NT2/D1 (cell line): ENCODE data around the gene P2RX2.

Experiments
- DNase-seq: peaks from one replicate; pipeline ENCODE4 v3.0.0-alpha.2; 2011; ENCODE audit warnings: low read depth, low spot score
- H3K27me3 ChIP-seq: 2 replicates; pipeline ENCODE4 v1.6.0; 2011; ENCODE audit warnings: mild to moderate bottlenecking; ENCODE audit not compliant: insufficient read length, insufficient read depth
- H3K36me3 ChIP-seq: 2 replicates; pipeline ENCODE4 v1.6.1; 2011; ENCODE audit warnings: mild to moderate bottlenecking, low read length, mixed read lengths; ENCODE audit not compliant: insufficient read depth, insufficient read length
- H3K4me1 ChIP-seq: 2 replicates; pipeline ENCODE4 v1.5.1; 2011; ENCODE audit not compliant: insufficient read depth, insufficient read length
- H3K4me3 ChIP-seq: 2 replicates; pipeline ENCODE4 v1.5.1; 2011; ENCODE audit warnings: low read depth; ENCODE audit not compliant: insufficient read length
- H3K9ac ChIP-seq: 2 replicates; pipeline ENCODE4 v1.6.0; 2011; ENCODE audit warnings: low read depth; ENCODE audit not compliant: insufficient read length
- H3K9me3 ChIP-seq: 2 replicates; pipeline ENCODE4 v1.5.1; 2011; ENCODE audit warnings: mild to moderate bottlenecking, low read length; ENCODE audit not compliant: insufficient read depth
- SUZ12 ChIP-seq: IDR thresholded peaks from 2 replicates; pipeline ENCODE4 v1.6.1; 2011; ENCODE audit not compliant: insufficient read length, insufficient read depth; ENCODE audit errors: extremely low read depth
- YY1 ChIP-seq: IDR thresholded peaks from 2 replicates; pipeline ENCODE4 v1.6.1; 2011; ENCODE audit not compliant: insufficient read length, insufficient read depth
- ZNF274 ChIP-seq: IDR thresholded peaks from 2 replicates; pipeline ENCODE4 v1.6.1; 2011; ENCODE audit warnings: mild to moderate bottlenecking, low read depth, low read length

The P2RX2 gene

DNA sequence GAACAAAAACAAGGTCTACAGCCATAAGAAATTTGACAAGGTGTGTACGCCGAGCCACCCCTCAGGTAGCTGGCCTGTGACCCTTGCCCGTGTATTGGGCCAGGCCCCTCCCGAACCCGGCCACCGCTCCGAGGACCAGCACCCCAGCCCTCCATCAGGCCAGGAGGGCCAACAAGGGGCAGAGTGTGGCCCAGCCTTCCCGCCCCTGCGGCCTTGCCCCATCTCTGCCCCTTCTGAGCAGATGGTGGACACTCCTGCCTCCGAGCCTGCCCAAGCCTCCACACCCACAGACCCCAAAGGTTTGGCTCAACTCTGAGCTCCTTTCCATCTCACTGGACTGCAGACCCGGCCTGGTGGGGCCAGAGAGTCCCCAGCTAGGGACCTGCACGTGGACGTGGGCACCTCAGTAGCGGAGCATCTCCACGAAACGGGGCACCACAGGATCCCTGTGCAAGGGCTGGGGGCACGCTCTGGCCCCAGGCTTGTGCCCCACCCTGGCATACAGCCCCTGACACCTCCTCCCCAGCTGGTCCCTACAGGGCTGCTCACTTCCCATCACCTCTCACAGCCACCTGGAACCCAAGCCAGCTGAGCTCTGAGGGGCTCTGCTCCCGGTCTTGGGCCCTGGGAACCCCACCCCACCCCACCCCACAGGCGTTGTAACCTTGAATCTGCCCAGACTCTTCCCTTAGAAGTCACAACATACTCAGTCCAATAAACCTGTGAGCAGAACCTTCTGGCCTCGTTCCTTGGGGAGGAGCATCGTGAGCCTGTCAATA is 3.3 kb downstream of the P2RX2 start:
- no peak overlapping the region for H3K9ac ChIP-seq
- TF ChIP-seq ZNF274 (no peak), YY1 (no peak), SUZ12 (no peak)
- peaks cover 15% of the 10 kb centered on the region for H3K27me3 ChIP-seq
- H3K36me3 ChIP-seq: peaks cover 50% of the 10 kb centered on the region
- peaks cover 12% of the 10 kb centered on the region for H3K4me1 ChIP-seq
- DNase-seq: no peak
- no peak overlapping the region for H3K4me3 ChIP-seq
- H3K9me3 ChIP-seq: peaks cover 7% of the 10 kb centered on the region

DNA sequence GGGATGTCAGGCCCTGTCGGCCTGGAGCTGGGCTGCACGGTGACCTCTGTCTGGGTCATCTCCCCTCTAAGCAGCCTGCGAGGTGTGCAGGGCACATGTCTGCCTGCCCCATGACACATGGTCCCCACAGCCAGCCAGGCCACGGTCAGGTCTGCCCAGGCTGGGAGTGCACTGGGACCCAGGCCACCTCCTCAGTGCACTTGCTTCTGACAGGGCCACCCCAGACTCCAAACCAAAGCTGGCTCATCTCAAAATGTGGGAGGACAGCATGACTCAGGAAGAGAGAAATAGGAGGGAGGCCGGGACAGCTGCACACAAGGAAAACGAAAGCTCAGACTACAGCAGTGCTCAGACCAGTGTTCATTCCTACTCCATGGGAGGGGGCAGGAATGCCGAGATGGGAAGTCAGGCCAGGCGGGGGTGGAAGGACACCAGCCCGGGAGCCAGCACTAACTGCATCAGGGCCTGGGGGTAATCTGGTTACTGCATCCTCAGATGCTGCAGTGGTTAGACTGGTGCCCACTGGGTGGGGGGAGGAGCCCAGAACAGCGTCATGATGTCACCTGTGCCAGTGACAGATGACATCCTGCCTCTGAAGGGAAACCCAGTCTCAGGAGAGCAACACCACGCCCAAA is 4.0 kb downstream of the P2RX2 start:
- H3K9ac ChIP-seq: no peak overlapping the region
- H3K4me1 ChIP-seq: peaks cover 12% of the 10 kb centered on the region
- no peak overlapping the region for H3K4me3 ChIP-seq
- peaks cover 55% of the 10 kb centered on the region for H3K36me3 ChIP-seq
- no peak for DNase-seq
- no peaks in the 10 kb centered on the region for H3K9me3 ChIP-seq
- no peak for TF ChIP-seq ZNF274
- TF ChIP-seq YY1: no peak
- TF ChIP-seq SUZ12: no peak
- peaks cover 8% of the 10 kb centered on the region for H3K27me3 ChIP-seq

DNA sequence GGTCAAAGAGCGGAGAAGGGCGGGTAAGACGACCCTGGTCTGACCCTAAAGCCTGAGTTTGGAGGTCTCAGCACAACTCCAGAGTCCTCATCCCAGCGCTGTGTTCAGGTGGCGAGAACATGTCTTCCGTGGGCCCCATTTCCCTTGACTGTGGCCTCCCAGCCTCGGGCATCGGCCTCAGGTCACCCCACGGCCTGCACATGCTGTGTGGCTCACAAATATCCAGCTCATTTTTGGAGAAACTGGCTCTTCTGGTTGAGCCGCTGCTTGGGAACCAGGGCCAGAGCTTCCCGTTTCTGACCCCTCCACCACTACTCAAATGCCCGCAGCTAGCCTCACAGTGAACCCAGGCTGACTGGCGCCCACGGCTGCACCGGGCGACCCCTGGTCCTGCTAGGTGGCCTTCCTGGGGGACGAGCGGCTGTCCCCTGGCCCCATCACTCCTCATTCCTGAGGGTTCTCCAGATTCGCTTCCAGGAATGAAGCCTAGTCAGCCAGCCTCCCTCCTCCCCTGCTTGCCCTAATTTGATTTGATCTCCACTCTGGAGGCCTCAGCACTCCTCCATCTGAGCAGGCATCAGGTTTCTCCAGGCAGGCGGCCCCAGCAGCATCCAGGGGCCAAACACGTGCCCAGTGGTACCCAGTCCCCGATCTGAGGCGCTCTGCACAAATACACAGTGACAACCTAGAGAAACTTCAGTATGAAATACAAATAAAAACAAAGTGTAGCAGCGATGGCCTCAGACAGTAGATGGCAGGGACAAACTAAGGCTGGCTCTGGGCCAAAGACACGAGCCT is 4.7 kb downstream of the P2RX2 start:
- H3K9ac ChIP-seq: no peak overlapping the region

DNA sequence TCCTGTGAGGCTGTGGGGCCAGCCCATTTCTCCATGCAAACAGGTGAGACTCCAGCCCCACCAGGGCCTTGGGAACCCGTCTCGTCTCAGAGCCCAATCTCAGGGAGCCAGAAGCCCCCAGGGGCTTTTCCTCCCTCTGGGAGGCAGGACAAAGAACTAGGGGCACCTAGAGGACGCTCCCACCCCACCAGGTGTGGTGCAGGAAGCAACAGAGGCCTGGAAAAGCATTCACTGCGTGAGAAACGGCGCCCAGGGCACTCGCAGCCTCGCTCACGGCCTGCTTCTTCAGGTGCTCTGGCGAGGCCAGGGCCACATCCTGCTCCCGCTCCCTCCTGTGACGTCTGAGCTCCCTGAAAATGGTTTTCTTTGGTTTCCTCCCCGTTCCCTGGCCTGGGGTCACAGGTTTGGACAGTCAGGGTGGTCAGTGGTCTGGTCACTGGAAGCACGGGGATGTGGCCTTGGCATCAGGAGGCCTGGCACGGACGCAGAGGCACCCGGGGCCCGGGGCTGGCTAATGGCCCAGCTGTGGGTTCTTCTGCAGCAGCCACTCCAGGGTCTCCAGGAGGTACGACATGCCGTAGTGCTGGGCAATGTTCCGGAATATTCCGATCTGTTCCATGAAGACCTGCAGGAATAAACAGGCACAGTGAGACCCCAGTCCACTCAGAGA is 5.7 kb downstream of the P2RX2 start:
- no peak for DNase-seq
- TF ChIP-seq ZNF274 (no peak), YY1 (no peak), SUZ12 (no peak)
- peaks cover 12% of the 10 kb centered on the region for H3K4me1 ChIP-seq
- peaks cover 67% of the 10 kb centered on the region for H3K36me3 ChIP-seq
- H3K9ac ChIP-seq: no peak overlapping the region
- H3K27me3 ChIP-seq: no peaks in the 10 kb centered on the region
- no peaks in the 10 kb centered on the region for H3K9me3 ChIP-seq
- no peak overlapping the region for H3K4me3 ChIP-seq

More for the DNA sequence above, 4.7 kb downstream of the P2RX2 start:
- no peak for DNase-seq
- H3K9me3 ChIP-seq: no peaks in the 10 kb centered on the region
- H3K27me3 ChIP-seq: peaks cover under 1% of the 10 kb centered on the region
- TF ChIP-seq ZNF274: no peak
- no peak for TF ChIP-seq YY1
- TF ChIP-seq SUZ12: no peak
- peaks cover 12% of the 10 kb centered on the region for H3K4me1 ChIP-seq
- no peak overlapping the region for H3K4me3 ChIP-seq
- peaks cover 58% of the 10 kb centered on the region for H3K36me3 ChIP-seq

DNA sequence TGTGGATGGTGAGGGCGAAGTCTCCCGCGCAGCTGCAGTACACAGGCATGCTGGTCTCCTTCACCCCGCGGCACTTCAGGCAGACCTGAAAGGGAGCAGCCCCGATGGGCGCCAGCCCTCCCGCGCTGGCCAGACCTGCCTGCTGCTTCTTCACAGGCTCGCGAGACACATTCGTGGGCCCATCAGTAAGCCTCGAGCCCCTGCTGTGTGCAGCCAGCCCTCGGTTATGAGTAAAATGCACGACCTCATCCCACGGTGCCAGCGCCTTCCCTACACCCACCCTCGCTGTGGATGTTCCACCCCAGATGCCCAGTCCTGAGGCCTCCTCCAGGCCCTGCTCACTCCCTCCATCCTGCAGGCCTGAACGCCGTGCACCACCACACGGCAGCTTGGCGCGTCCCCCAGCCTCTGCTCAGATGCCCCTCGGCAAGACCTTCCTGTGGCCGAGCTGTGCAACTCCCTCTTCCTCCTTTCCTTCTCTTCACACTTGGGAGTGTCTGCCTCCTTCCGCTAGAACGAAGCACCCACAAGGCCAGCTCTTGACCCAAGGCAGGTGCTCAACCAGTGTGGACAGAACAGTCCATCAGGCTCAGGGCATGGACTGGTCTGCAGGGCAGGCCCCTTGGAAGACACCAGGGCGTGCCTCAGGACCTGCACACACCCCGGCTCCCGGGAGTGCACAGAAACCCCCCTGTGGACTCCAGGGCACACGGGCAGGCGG is 6.5 kb downstream of the P2RX2 start:
- DNase-seq: no peak
- TF ChIP-seq SUZ12: no peak
- no peak for TF ChIP-seq ZNF274
- TF ChIP-seq YY1: no peak
- Histone ChIP-seq H3K36me3 (peaks cover 74% of the 10 kb centered on the region), H3K4me1 (peaks cover 10% of the 10 kb centered on the region), H3K4me3 (no peak overlapping the region), H3K9me3 (no peaks in the 10 kb centered on the region), H3K27me3 (no peaks in the 10 kb centered on the region), H3K9ac (no peak overlapping the region)

DNA sequence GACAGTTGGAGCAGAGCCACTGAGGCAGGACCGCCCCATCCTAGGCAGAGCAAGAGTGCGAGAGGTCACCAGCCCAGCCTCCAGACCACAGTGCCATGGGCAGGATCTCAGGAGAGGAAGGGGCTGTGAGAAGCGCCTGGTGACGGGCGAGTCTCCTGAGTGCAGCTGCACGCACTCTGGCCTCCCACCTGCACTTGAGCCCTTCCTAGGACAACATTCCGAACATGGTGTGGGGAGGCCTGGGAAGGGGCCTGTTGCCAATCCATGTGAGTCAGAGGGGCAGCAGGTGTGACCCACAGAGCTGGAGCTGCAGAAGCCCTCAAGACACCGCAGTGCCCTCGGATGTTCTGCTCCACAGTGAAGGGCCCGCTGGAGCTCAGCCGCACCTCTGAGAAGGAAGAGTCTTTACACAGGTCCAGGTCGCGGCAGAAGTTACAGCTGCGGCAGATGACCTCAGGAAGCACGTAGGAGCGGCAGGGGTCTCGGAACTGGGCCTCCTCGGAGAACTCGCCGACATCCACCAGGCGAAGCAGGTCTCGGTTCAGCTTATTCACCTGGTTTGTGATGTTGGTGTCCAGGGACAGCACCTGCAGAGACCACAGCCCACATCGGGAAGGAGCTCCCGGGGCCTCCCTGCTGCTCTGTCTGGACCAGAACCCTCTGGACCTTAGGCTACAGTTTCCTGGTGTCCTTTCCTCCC is 7.3 kb downstream of the P2RX2 start:
- Histone ChIP-seq H3K36me3 (peaks cover 82% of the 10 kb centered on the region), H3K4me1 (peaks cover 10% of the 10 kb centered on the region), H3K9ac (no peak overlapping the region), H3K27me3 (no peaks in the 10 kb centered on the region), H3K4me3 (no peak overlapping the region), H3K9me3 (no peaks in the 10 kb centered on the region)
- DNase-seq: no peak
- no peak for TF ChIP-seq YY1
- TF ChIP-seq ZNF274: no peak
